Stimulated activated CD4-positive, alpha-beta T cell treated with anti-CD3 and anti-CD28 coated beads, Interleukin-1b, Interleukin-23, amount 100 ng/mL, for 4 hours (primary cell): ENCODE results near the gene CTSE.
"Not testable (repeated sequence)": the region's sequence is repeated elsewhere in the genome, so short reads cannot be mapped to it uniquely, and the experiment has no call there.

Experiments used
- DNase-seq, 2 donors: peaks; one replicate each; pipeline ENCODE4 v3.0.0-alpha.2; 2020; ENCODE audit warnings: low read depth in 2 of 2

Gene CTSE

GRCh38 chr1:206023695-206024094 is at the start of gene CTSE:
Gene CTSE (minus strand): TSS chr1:206023895. CDS start chr1:206023791, 104 bp downstream.
- no peak for DNase-seq

GRCh38 chr1:206070627-206071304 is 47.1 kb upstream of the CTSE start:
- no peak for DNase-seq

- no peak for DNase-seq
Observed at GRCh38 chr1:206068314-206068713, 44.6 kb upstream of the CTSE start.

GRCh38 chr1:206067486-206068227 is 44.0 kb upstream of the CTSE start:
- DNase-seq = no peak

GRCh38 chr1:206066479-206067171 is 42.9 kb upstream of the CTSE start:
- no peak for DNase-seq

- DNase-seq = no peak
Observed at GRCh38 chr1:206065547-206066145, 42.0 kb upstream of the CTSE start.

- DNase-seq = not testable (repeated sequence)
Observed at GRCh38 chr1:206064501-206064900, 40.8 kb upstream of the CTSE start.

GRCh38 chr1:206064001-206064400 is 40.3 kb upstream of the CTSE start:
- not testable (repeated sequence) for DNase-seq

GRCh38 chr1:206062464-206062863 is 38.8 kb upstream of the CTSE start:
- no peak for DNase-seq

GRCh38 chr1:206060844-206061243 is 37.1 kb upstream of the CTSE start:
- DNase-seq = no peak

GRCh38 chr1:206059355-206059915 is 35.7 kb upstream of the CTSE start:
- no peak for DNase-seq

- no peak for DNase-seq
Observed at GRCh38 chr1:206058927-206059292, 35.2 kb upstream of the CTSE start.

GRCh38 chr1:206058289-206058926 is 34.7 kb upstream of the CTSE start:
- not testable (repeated sequence) for DNase-seq

- not testable (repeated sequence) for DNase-seq
Observed at GRCh38 chr1:206055639-206056323, 32.1 kb upstream of the CTSE start.

GRCh38 chr1:206055069-206055625 is 31.5 kb upstream of the CTSE start:
- DNase-seq = not testable (repeated sequence)

- not testable (repeated sequence) for DNase-seq
Observed at GRCh38 chr1:206053616-206054015, 29.9 kb upstream of the CTSE start.

GRCh38 chr1:206052919-206053610 is 29.4 kb upstream of the CTSE start, which contains the start of gene RHEX:
Gene RHEX (plus strand): TSS chr1:206053173. CDS start chr1:206097829, 44,656 bp downstream.
- DNase-seq = not testable (repeated sequence)

GRCh38 chr1:206052231-206052865 is 28.7 kb upstream of the CTSE start:
- DNase-seq = not testable (repeated sequence)

- peak; percentile 21 for DNase-seq
Observed at GRCh38 chr1:206050655-206051235, 27.1 kb upstream of the CTSE start.
